K562 (cell line): ENCODE data around the gene GULP1. TPM values are rescaled to one million over a fixed set of nuclear protein-coding genes. Genes with fewer than 3 reads are reported as not detected.

Experiments used
- CBX3 ChIP-seq, 2 experiments: IDR thresholded peaks; 1 replicate in 1 of 2; 2 replicates in 1 of 2; pipeline ENCODE4 v1.6.1; 2012; ENCODE audit warnings: inconsistent platforms in 2 of 2, low read length in 2 of 2, borderline replicate concordance in 1 of 2, control low read depth in 1 of 2
- CC2D1A ChIP-seq: fragments of 450-650 bp; IDR thresholded peaks from 2 replicates; pipeline ENCODE4 v1.6.1; 2017; ENCODE audit warnings: mild to moderate bottlenecking
- NEUROD1 ChIP-seq: fragments of 150-350 bp; IDR thresholded peaks from 2 replicates; pipeline ENCODE4 v1.6.1; 2014; ENCODE audit warnings: borderline replicate concordance, low read length, low read depth; ENCODE audit not compliant: partially characterized antibody
- POU5F1 ChIP-seq: fragments of 150-350 bp; IDR thresholded peaks from 2 replicates; pipeline ENCODE4 v1.6.1; 2014; ENCODE audit warnings: borderline replicate concordance, low read length, low read depth, mild to moderate bottlenecking; ENCODE audit not compliant: partially characterized antibody
- SIN3A ChIP-seq, 2 experiments: fragments of 150-350 bp in 1 of 2; IDR thresholded peaks; 2 replicates each; pipeline ENCODE4 v1.6.1; 2011 to 2016; ENCODE audit warnings: borderline replicate concordance in 2 of 2, low read depth in 2 of 2, low read length in 2 of 2, mild to moderate bottlenecking in 2 of 2, moderate library complexity in 2 of 2; ENCODE audit not compliant: control insufficient read depth in 1 of 2
- SMAD4 ChIP-seq: fragments of 250-450 bp; sonication (Bioruptor Pico); conservative IDR thresholded peaks from 2 replicates; pipeline ENCODE4 v1.8.0; 2021; ENCODE audit warnings: inconsistent platforms, mild to moderate bottlenecking, moderate library complexity
- ZBTB7A ChIP-seq: IDR thresholded peaks from 2 replicates; pipeline ENCODE4 v1.6.1; 2011; ENCODE audit warnings: low read depth, mild to moderate bottlenecking, low read length, moderate library complexity, borderline replicate concordance; ENCODE audit not compliant: control insufficient read depth
- polyA plus RNA-seq, 8 experiments: library from polyadenylated mRNA; depleted of rRNA in 4 of 8; stranded (reverse) in 5 of 8; unstranded in 3 of 8; fragments of >200 nt; fragmentation: Nextera tagmentation in 2 of 8; fragmentation: Illumina TruSeq in 1 of 8; extraction: Ambion mirVana in 2 of 8; extraction: Trizol in 1 of 8; gene quantifications; 2 replicates each; pipeline versions ENCODE4 v1.2.1 to v1.2.3, GENCODE V29; 2011 to 2014; ENCODE audit warnings: inconsistent platforms in 1 of 8, missing spikeins in 1 of 8
- total RNA-seq, 7 experiments: library from RNA; depleted of rRNA in 6 of 7; stranded (reverse); fragments of >200 nt in 6 of 7; fragmentation: Illumina TruSeq in 2 of 7; extraction: Trizol in 2 of 7; gene quantifications; 2 replicates each; pipeline versions ENCODE4 v1.2.1 to v1.2.3, GENCODE V29; 2011 to 2021; ENCODE audit warnings: low replicate concordance in 1 of 7
- TF ChIP-seq, protein P1 (sequence below): sonication (generic); formaldehyde crosslinking; IDR thresholded peaks from 2 replicates; pipeline ENCODE4 v1.8.0; 2022; ENCODE audit warnings: missing genetic modification reagents, mild to moderate bottlenecking, borderline replicate concordance

The GULP1 gene
- total and polyA plus RNA-seq, 9 of the 15 experiments (the other 6 are each of a cell fraction or from before 2014, with no cell fraction given) = 8.5 to 25.3 (median 19.5) TPM

DNA sequence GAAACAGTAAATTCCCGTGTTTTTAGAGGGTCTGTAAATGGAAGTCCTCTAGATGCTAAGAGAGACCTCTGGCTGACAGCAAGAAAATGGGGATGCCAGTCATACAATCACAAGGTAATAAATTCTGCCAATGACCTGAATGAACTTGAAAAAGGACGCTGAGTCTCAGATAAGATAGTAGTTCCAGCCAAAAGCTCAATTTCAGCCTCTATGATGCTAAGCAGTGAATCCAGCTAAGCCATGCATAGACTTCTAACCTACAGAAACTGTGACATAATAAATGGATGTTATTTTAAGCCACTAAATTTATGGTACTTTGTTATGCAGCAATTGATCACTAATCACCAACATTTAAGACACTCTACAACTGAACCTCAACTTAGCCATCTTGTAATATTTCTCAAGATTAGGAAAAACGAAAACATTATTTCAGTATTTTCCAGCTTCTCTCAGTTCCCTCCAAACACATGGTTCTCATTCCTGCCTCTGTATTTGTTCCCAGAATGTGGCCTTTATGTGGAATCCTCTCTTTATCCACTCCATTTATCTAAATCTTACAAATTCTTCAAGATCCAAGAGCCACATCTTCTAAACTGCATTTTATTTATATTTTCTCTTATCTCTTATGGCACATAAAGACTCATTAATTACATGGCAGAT, 331.1 kb downstream of the GULP1 start (continued):
- TF ChIP-seq ZBTB7A (no peak), SIN3A (IDR thresholded peaks at IDR 0.05; ENCODE audit: borderline replicate concordance in 2 of 2, control insufficient read depth in 1 of 2, low read depth in 2 of 2, low read length in 2 of 2) (no peak), NEUROD1 (no peak), POU5F1 (no peak), SMAD4 (CRISPR knock-in tag) (no peak), CC2D1A (no peak), CBX3 (IDR thresholded peaks at IDR 0.05; ENCODE audit: borderline replicate concordance in 1 of 2, low read length in 2 of 2) (no peak)
- TF ChIP-seq, protein P1, sequence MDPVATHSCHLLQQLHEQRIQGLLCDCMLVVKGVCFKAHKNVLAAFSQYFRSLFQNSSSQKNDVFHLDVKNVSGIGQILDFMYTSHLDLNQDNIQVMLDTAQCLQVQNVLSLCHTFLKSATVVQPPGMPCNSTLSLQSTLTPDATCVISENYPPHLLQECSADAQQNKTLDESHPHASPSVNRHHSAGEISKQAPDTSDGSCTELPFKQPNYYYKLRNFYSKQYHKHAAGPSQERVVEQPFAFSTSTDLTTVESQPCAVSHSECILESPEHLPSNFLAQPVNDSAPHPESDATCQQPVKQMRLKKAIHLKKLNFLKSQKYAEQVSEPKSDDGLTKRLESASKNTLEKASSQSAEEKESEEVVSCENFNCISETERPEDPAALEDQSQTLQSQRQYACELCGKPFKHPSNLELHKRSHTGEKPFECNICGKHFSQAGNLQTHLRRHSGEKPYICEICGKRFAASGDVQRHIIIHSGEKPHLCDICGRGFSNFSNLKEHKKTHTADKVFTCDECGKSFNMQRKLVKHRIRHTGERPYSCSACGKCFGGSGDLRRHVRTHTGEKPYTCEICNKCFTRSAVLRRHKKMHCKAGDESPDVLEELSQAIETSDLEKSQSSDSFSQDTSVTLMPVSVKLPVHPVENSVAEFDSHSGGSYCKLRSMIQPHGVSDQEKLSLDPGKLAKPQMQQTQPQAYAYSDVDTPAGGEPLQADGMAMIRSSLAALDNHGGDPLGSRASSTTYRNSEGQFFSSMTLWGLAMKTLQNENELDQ (CRISPR knock-in tag) = no peak
- TF ChIP-seq, all 486 proteins: peak for 0
